HG02623 (cell line): ENCODE data around the gene ARHGAP35.
"Not testable (repeated sequence)": the region's sequence is repeated elsewhere in the genome, so short reads cannot be mapped to it uniquely, and the experiment has no call there.

ENCODE experiments used
- ATAC-seq: cut with Tn5 transposase; IDR thresholded peaks from one replicate; pipeline ENCODE4 v1.9.1; 2021; ENCODE audit warnings: moderate library complexity; ENCODE audit not compliant: unreplicated experiment

Gene ARHGAP35

GRCh38 chr19:46842791-46843190 is 18.0 kb upstream of the ARHGAP35 start:
- ATAC-seq = no peak

GRCh38 chr19:46844067-46844489 is 16.7 kb upstream of the ARHGAP35 start:
- no peak for ATAC-seq

GRCh38 chr19:46845959-46846459 is 14.8 kb upstream of the ARHGAP35 start:
- ATAC-seq = no peak

GRCh38 chr19:46847528-46847927 is 13.3 kb upstream of the ARHGAP35 start:
- no peak for ATAC-seq

GRCh38 chr19:46848389-46848788 is 12.4 kb upstream of the ARHGAP35 start:
- no peak for ATAC-seq

GRCh38 chr19:46849610-46850009 is 11.2 kb upstream of the ARHGAP35 start:
- ATAC-seq = no peak

- peak; percentile 88 for ATAC-seq
Observed at GRCh38 chr19:46850228-46851203, 10.3 kb upstream of the ARHGAP35 start, which contains the start of gene AP2S1. AP2S1 (minus strand) TSS chr19:46850846; CDS start chr19:46850766, 80 bp downstream.

- no peak for ATAC-seq
Observed at GRCh38 chr19:46852830-46853229, 8.0 kb upstream of the ARHGAP35 start.

GRCh38 chr19:46854698-46855097 is 6.1 kb upstream of the ARHGAP35 start:
- ATAC-seq = not testable (repeated sequence)

GRCh38 chr19:46856062-46857022 is 4.5 kb upstream of the ARHGAP35 start:
- ATAC-seq = peak; percentile 32

- no peak for ATAC-seq
Observed at GRCh38 chr19:46859637-46860124, 1.1 kb upstream of the ARHGAP35 start.

GRCh38 chr19:46860125-46860845 is 512 bp upstream of the ARHGAP35 start:
- ATAC-seq = peak; percentile 65

GRCh38 chr19:46861691-46862502 is 1.1 kb downstream of the ARHGAP35 start:
- ATAC-seq = no peak

GRCh38 chr19:46862503-46862834 is 1.7 kb downstream of the ARHGAP35 start:
- ATAC-seq = no peak

- ATAC-seq = no peak
Observed at GRCh38 chr19:46862974-46863632, 2.3 kb downstream of the ARHGAP35 start.

- ATAC-seq = no peak
Observed at GRCh38 chr19:46863818-46864629, 3.2 kb downstream of the ARHGAP35 start.

- ATAC-seq = no peak
Observed at GRCh38 chr19:46866407-46867136, 5.8 kb downstream of the ARHGAP35 start.
